ENCODE measurements around the gene BICC1. TPM values are rescaled to one million over a fixed set of nuclear protein-coding genes. Genes with fewer than 3 reads are reported as not detected.
A peak's percentile ranks its signal among the peaks of the same experiment; 100 is the strongest.

Gene BICC1
- total and polyA plus RNA-seq, 12 donors = 4.5 to 25.9 (median 9.8) TPM

GRCh38 chr10:58515291-58515941, 2.7 kb downstream of the BICC1 start:
- Histone ChIP-seq H3K4me1 (replicated peaks in 1 of 2) (peaks cover 0 to 8% of the 10 kb centered on the region in 2 donors), H3K4me3 (peak overlapping the region in 1 of 4 donors; percentile 80), H3K27ac (no peak overlapping the region), H3K27me3 (no peaks in the 10 kb centered on the region), H3K9me3 (replicated peaks in 1 of 3) (no peaks in the 10 kb centered on the region), H3K36me3 (replicated peaks in 1 of 2) (no peaks in the 10 kb centered on the region)
- 90 to 95% (median 91%) methylated on average over 4 of the region's 4 CpGs for WGBS, 4 donors
- intact Hi-C loops (cut with DNase I) = no loop called here
- TF ChIP-seq CTCF (IDR thresholded peaks at IDR 0.05) (no peak), POLR2A (IDR thresholded peaks at IDR 0.05) (no peak)
- DNase-seq = no peak

GRCh38 chr10:58516119-58516518, 3.4 kb downstream of the BICC1 start:
- Histone ChIP-seq H3K27me3 (no peaks in the 10 kb centered on the region), H3K4me1 (replicated peaks in 1 of 2) (peaks cover 0 to 8% of the 10 kb centered on the region in 2 donors), H3K4me3 (peak overlapping the region in 1 of 4 donors; percentile 80), H3K9me3 (replicated peaks in 1 of 3) (no peaks in the 10 kb centered on the region), H3K36me3 (replicated peaks in 1 of 2) (no peaks in the 10 kb centered on the region), H3K27ac (no peak overlapping the region)
- TF ChIP-seq CTCF (IDR thresholded peaks at IDR 0.05) = no peak
- no peak for TF ChIP-seq POLR2A (IDR thresholded peaks at IDR 0.05)
- intact Hi-C loops (cut with DNase I) = no loop called here
- no peak for DNase-seq
- 79 to 94% (median 88%) methylated on average over 1 of the region's 1 CpG for WGBS, 4 donors

- Histone ChIP-seq H3K9me3 (replicated peaks in 1 of 3) (no peaks in the 10 kb centered on the region), H3K36me3 (replicated peaks in 1 of 2) (no peaks in the 10 kb centered on the region), H3K4me1 (replicated peaks in 1 of 2) (peaks cover 0 to 8% of the 10 kb centered on the region in 2 donors), H3K4me3 (no peak overlapping the region), H3K27me3 (no peaks in the 10 kb centered on the region), H3K27ac (no peak overlapping the region)
- intact Hi-C loops (cut with DNase I) = no loop called here
- no peak for DNase-seq
- no peak for TF ChIP-seq POLR2A (IDR thresholded peaks at IDR 0.05)
- TF ChIP-seq CTCF (IDR thresholded peaks at IDR 0.05) = no peak
Measured at GRCh38 chr10:58516671-58517070, 4.0 kb downstream of the BICC1 start.

GRCh38 chr10:58517081-58517480, 4.4 kb downstream of the BICC1 start:
- intact Hi-C loops (cut with DNase I) = no loop called here
- no peak for DNase-seq
- no peak overlapping the region for H3K4me3 ChIP-seq
- TF ChIP-seq CTCF (IDR thresholded peaks at IDR 0.05) (no peak), POLR2A (IDR thresholded peaks at IDR 0.05) (no peak)
- no peaks in the 10 kb centered on the region for H3K27me3 ChIP-seq
- no peaks in the 10 kb centered on the region for H3K36me3 ChIP-seq (replicated peaks in 1 of 2)
- H3K27ac ChIP-seq = no peak overlapping the region
- H3K9me3 ChIP-seq (replicated peaks in 1 of 3) = no peaks in the 10 kb centered on the region
- H3K4me1 ChIP-seq (replicated peaks in 1 of 2) = peaks cover 0 to 8% of the 10 kb centered on the region in 2 donors
- 0 to 80% (median 51%) methylated on average over 1 of the region's 1 CpG for WGBS, 4 donors
